Measurements from ENCODE around the gene AZU1. TPM values are rescaled to one million over a fixed set of nuclear protein-coding genes. Genes with fewer than 3 reads are reported as not detected.

Gene AZU1
- total and polyA plus RNA-seq, 2 of the 8 experiments (the other 6 are each of a cell fraction or from before 2014, with no cell fraction given): 0.80 to 1.3 TPM

DNA sequence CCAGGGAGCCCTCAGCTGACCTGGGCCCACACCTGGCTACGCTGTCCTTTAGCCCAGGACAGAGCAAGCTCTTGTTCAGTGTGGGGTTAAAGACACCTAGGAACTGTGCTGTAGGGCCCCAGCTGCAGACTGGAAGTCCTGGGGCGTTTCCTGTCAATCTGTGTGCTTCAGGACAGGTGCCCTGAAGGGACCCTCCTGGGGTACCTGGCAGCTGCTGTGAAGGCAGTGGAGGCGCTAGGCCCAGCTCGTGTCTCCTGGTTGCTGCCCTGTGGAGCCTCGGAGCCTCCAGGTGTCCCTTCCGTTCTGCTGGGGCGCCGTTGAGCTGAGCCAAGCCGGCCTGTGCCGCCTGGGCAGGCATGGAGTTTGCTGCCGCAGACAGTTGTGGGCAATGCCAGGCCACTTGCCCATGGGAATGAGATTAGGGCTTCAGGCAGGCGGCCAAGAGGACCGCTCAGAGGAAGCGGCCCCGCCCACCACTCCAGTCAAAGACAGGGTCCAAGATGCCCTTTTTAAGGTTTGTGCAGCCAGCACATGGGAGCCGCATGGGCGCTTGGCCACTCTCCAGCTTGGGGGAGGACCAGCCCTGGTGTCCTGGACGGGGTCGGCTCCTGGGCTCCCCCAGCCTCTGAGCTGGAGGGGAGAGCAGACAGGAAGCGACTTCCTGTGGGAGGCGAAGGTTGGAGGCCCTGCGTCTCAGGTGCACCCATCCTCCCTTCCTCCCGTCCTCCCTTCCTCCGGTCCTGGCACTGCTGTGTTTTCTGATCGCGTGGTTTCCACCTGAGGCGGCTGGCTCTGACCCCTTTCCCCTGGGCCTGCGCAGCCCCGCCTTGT lies 26.4 kb upstream of the AZU1 start:
- FAIRE-seq (no peak), DNase-seq (ENCODE audit: low read depth in 1 of 2, low spot score in 2 of 2) (no peak)
- Histone ChIP-seq H3K27me3 (replicated peaks in 1 of 4; ENCODE audit: control insufficient read depth in 3 of 4, extremely low read depth in 1 of 4, insufficient read depth in 3 of 4, low read length in 3 of 4) (no peaks in the 10 kb centered on the region), H3K18ac (ENCODE audit: extremely low read depth, low read length) (no peak overlapping the region; the same call in none of the 2 replicates), H3K79me2 (ENCODE audit: control insufficient read depth in 1 of 2, insufficient read depth in 2 of 2, low read length in 2 of 2) (peaks cover 62 to 80% of the 10 kb centered on the region in 2 experiments), H3K9ac (replicated peaks in 1 of 4; ENCODE audit: extremely low read depth in 1 of 4, low read depth in 3 of 4, low read length in 3 of 4) (0 out of 7 replicates have a peak overlapping the region, but pooled peaks of 1 of the 4 experiments have one; percentile 39), H3K4me1 (replicated peaks in 1 of 4; ENCODE audit: control insufficient read depth in 3 of 4, insufficient read depth in 4 of 4, low read length in 3 of 4) (peaks cover 0 to 29% (median 16%) of the 10 kb centered on the region in 4 experiments; a peak in 6 of 7 replicates), H3K79me1 (ENCODE audit: low read depth, low read length) (peaks cover 14% of the 10 kb centered on the region), H3K4me3 (ENCODE audit: extremely low read depth in 1 of 4, insufficient read depth in 2 of 4, low read depth in 3 of 4, low read length in 4 of 4) (peak overlapping the region in 3 of 4 experiments; percentile 12 to 100 (median 15); a peak in 2 of 8 replicates), H2BK120ac (replicated peaks; ENCODE audit: low read depth, low read length) (no peak overlapping the region), H2AFZ (ENCODE audit: low read length) (no peak overlapping the region), H3K56ac (replicated peaks; ENCODE audit: insufficient read length, low read depth, low read length) (no peak overlapping the region), H3K9me3 (ENCODE audit: insufficient read depth in 2 of 2, low read depth in 1 of 2, low read length in 1 of 2) (no peaks in the 10 kb centered on the region), H3K36me3 (ENCODE audit: control insufficient read depth in 2 of 4, insufficient read depth in 4 of 4, low read length in 3 of 4) (peaks cover 27 to 57% (median 50%) of the 10 kb centered on the region in 4 experiments), H4K91ac (replicated peaks; ENCODE audit: insufficient read length, low read length) (no peak overlapping the region), H3K23ac (ENCODE audit: insufficient read length) (no peak overlapping the region), H2BK15ac (ENCODE audit: low read length) (no peak overlapping the region), H4K8ac (ENCODE audit: extremely low read depth, insufficient read depth, low read length) (no peak overlapping the region), H2BK5ac (ENCODE audit: low read depth, low read length) (peak overlapping the region; percentile 60; the same call in 1 of the 2 replicates), H3K27ac (ENCODE audit: low read depth, low read length) (peak overlapping the region; percentile 10; the same call in 1 of the 2 replicates), H2BK20ac (ENCODE audit: low read length) (no peak overlapping the region), H3K4ac (replicated peaks; ENCODE audit: insufficient read length, low read depth, low read length) (no peak overlapping the region), H4K5ac (ENCODE audit: insufficient read length, low read depth, low read length) (no peak overlapping the region), H3K14ac (ENCODE audit: insufficient read length) (no peak overlapping the region), H3K23me2 (ENCODE audit: low read depth, low read length) (peaks cover 10% of the 10 kb centered on the region; the same call in 1 of the 2 replicates), H3K4me2 (ENCODE audit: insufficient read depth in 1 of 2, low read depth in 2 of 2, low read length in 2 of 2) (peak overlapping the region; percentile 53 to 62; a peak in 3 of 4 replicates), H2BK12ac (ENCODE audit: low read depth, low read length) (no peak overlapping the region), H4K20me1 (replicated peaks in 1 of 2; ENCODE audit: control insufficient read depth in 1 of 2, insufficient read depth in 2 of 2, low read length in 2 of 2) (peaks cover 65 to 69% of the 10 kb centered on the region in 2 experiments), H2AK5ac (ENCODE audit: low read depth, low read length) (no peak overlapping the region)
- WGBS, 2 experiments (ENCODE audit: extremely low coverage in 1 of 2, insufficient coverage in 1 of 2, insufficient read length in 1 of 2, insufficient replicate concordance in 2 of 2, low coverage in 1 of 2, low lambda C conversion rate in 2 of 2, missing lambda C conversion rate in 1 of 2): 91% methylated on average over 24 of the region's 29 CpGs; no CpG with 5 or more reads in 1 of the 2 experiments
- ChIA-PET CTCF (ENCODE audit: partially characterized antibody) (interaction anchor here (0.9 to 1.5 kb wide), 6 partner anchors 8 to 181 kb away, joined by 3 to 5 read pairs (median 4); no protein-coding TSS in a partner anchor), POLR2A (ENCODE audit: partially characterized antibody) (interaction anchor here (0.9 to 16.9 kb wide), 19 partner anchors 9 to 120 kb away, joined by 3 to 277 read pairs (median 6); partner anchors contain the start of genes AZU1, PLPPR3 and PRTN3)
- TF ChIP-seq POLR2AphosphoS5 (IDR thresholded peaks at IDR 0.05; ENCODE audit: low read depth, low read length): peak; percentile 53; the same call in 1 of the 2 replicates
- peak in 1 of 2 experiments; percentile 36; a peak in 2 of 3 replicates for TF ChIP-seq POLR2A (IDR thresholded peaks at IDR 0.05; ENCODE audit: control extremely low read depth in 1 of 2, low read depth in 2 of 2, low read length in 2 of 2)
- TF ChIP-seq CTBP2 (IDR thresholded peaks at IDR 0.05; ENCODE audit: borderline replicate concordance, insufficient read depth, insufficient read length, low read length): no peak
- TF ChIP-seq CBX5 (IDR thresholded peaks at IDR 0.05; ENCODE audit: low read depth, low read length): no peak
